A549 treated with GW870086 at 1 μM for 4 hours (cell line): ENCODE measurements around the gene TRIM4. TPM values are rescaled to one million over a fixed set of nuclear protein-coding genes. Genes with fewer than 3 reads are reported as not detected.

ENCODE experiments used
- total RNA-seq: library from RNA; stranded (reverse); fragments of 200-300 nt; extraction: Qiagen RNA extraction; gene quantifications from 5 replicates; pipeline ENCODE4 v1.2.3, GENCODE V29; 2022; ENCODE audit warnings: low read depth

The TRIM4 gene, protein sequence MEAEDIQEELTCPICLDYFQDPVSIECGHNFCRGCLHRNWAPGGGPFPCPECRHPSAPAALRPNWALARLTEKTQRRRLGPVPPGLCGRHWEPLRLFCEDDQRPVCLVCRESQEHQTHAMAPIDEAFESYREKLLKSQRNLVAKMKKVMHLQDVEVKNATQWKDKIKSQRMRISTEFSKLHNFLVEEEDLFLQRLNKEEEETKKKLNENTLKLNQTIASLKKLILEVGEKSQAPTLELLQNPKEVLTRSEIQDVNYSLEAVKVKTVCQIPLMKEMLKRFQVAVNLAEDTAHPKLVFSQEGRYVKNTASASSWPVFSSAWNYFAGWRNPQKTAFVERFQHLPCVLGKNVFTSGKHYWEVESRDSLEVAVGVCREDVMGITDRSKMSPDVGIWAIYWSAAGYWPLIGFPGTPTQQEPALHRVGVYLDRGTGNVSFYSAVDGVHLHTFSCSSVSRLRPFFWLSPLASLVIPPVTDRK
- 24.7 to 26.5 TPM (median 25.3 TPM) in 5 replicates for total RNA-seq

GRCh38 chr7:99918959-99919813 is at the start of gene TRIM4:
TRIM4 (minus strand) TSS chr7:99919530; CDS start chr7:99919401, 129 bp downstream.

GRCh38 chr7:99928994-99929729 is 9.8 kb upstream of the TRIM4 start, which contains the start of gene GJC3:
GJC3 (minus strand) TSS chr7:99929620; CDS start chr7:99929620, 0 bp downstream.

DNA sequence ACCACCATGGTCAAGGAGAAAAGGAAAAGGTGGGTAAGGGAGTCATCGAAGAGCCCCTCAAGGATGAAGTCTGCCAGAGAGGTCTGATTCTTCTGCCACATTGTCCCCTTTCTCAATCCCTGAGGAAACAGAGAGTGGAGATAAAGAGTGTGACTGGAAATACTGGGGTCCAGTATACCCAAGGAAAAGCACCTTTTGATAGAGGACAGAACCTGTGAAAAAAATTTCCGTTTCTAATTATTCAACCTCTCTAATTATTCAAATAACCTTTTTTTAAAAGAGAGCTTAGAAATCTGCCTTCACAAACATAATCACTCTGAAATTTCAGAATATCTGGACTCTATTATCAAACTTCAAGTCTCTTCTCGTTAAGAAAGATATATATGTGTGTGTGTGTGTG is 42.4 kb downstream of the TRIM4 start, which contains the start of gene OR2AE1:
TSS of gene OR2AE1 (minus strand) at position 101 of the 400 bp plus-strand sequence. CDS start at position 101, 0 bp downstream.

Other genes starting within 250 kb of the TRIM4 start
- 0.91 to 1.6 TPM (median 1.4 TPM) in 5 replicates for gene CYP3A5, start 239.5 kb downstream of the TRIM4 start, total RNA-seq
- not detected in 5 replicates for gene CYP3A7, start 184.3 kb downstream of the TRIM4 start, total RNA-seq
- 0.06 to 0.09 TPM in 2 of 5 replicates, not detected in the others for gene CYP3A4, start 135.3 kb downstream of the TRIM4 start, total RNA-seq
- gene CYP3A43, start 91.5 kb downstream of the TRIM4 start, total RNA-seq = not detected in 5 replicates
- not detected in 5 replicates for gene OR2AE1, start 42.5 kb downstream of the TRIM4 start, total RNA-seq
- gene GJC3, start 10.1 kb upstream of the TRIM4 start, total RNA-seq = 0.12 to 0.43 TPM (median 0.23 TPM) in 4 of 5 replicates, not detected in the other
- gene AZGP1, start 56.5 kb upstream of the TRIM4 start, total RNA-seq = not detected in 5 replicates
- gene ZKSCAN1, start 96.1 kb upstream of the TRIM4 start, total RNA-seq = 6.8 to 10.2 TPM (median 9.1 TPM) in 5 replicates
- 9.7 to 11.0 TPM (median 10.2 TPM) in 5 replicates for gene ZSCAN21, start 130.2 kb upstream of the TRIM4 start, total RNA-seq
- gene ZNF3, start 162.2 kb upstream of the TRIM4 start, total RNA-seq = 20.3 to 23.8 TPM (median 21.1 TPM) in 5 replicates
- 151 to 191 TPM (median 180 TPM) in 5 replicates for gene COPS6, start 169.4 kb upstream of the TRIM4 start, total RNA-seq
- 221 to 243 TPM (median 236 TPM) in 5 replicates for gene MCM7, start 181.9 kb upstream of the TRIM4 start, total RNA-seq
- 12.9 to 15.9 TPM (median 14.6 TPM) in 5 replicates for gene AP4M1, start 182.1 kb upstream of the TRIM4 start, total RNA-seq
- 57.2 to 64.6 TPM (median 62.0 TPM) in 5 replicates for gene TAF6, start 199.8 kb upstream of the TRIM4 start, total RNA-seq
- gene CNPY4, start 200.1 kb upstream of the TRIM4 start, total RNA-seq = 7.9 to 11.7 TPM (median 9.9 TPM) in 5 replicates
- gene MBLAC1, start 207.4 kb upstream of the TRIM4 start, total RNA-seq = 2.0 to 3.1 TPM (median 2.6 TPM) in 5 replicates
- gene LAMTOR4, start 229.4 kb upstream of the TRIM4 start, total RNA-seq = 167 to 200 TPM (median 171 TPM) in 5 replicates
- 9.5 to 13.5 TPM (median 13.1 TPM) in 5 replicates for gene TRAPPC14, start 239.2 kb upstream of the TRIM4 start, total RNA-seq
- 0.07 to 0.26 TPM (median 0.10 TPM) in 3 of 5 replicates, not detected in the others for gene GAL3ST4, start 249.1 kb upstream of the TRIM4 start, total RNA-seq